A549 (cell line): ENCODE data around the gene GGN.

ENCODE experiments used
- CTCF ChIP-seq: fragments of >200 bp; sonication (Bioruptor Twin); formaldehyde crosslinking; IDR thresholded peaks from 3 replicates; pipeline ENCODE4 v1.5.1; 2016
- EP300 ChIP-seq, 2 experiments: fragments of >200 bp; sonication (Bioruptor Twin); formaldehyde crosslinking; IDR thresholded peaks; 2 replicates in 1 of 2; 3 replicates in 1 of 2; pipeline ENCODE4 v1.6.1; 2016 to 2017
- HMGXB4 ChIP-seq: fragments of 250-450 bp; sonication (Bioruptor Pico); IDR thresholded peaks from 2 replicates; pipeline ENCODE4 v1.5.0; 2021; ENCODE audit warnings: mild to moderate bottlenecking, moderate library complexity, borderline replicate concordance
- MYC ChIP-seq: IDR thresholded peaks from 2 replicates; pipeline ENCODE4 v1.6.1; 2012; ENCODE audit warnings: mild to moderate bottlenecking, inconsistent platforms, low read length, improper control_type of control experiment, borderline replicate concordance
- NR3C1 ChIP-seq: fragments of >200 bp; sonication (Bioruptor Twin); formaldehyde crosslinking; IDR thresholded peaks from 3 replicates; pipeline ENCODE4 v1.6.1; 2017
- PBX3 ChIP-seq: IDR thresholded peaks from 2 replicates; pipeline ENCODE4 v1.6.1; 2012
- SREBF2 ChIP-seq: fragments of 450-650 bp; IDR thresholded peaks from 2 replicates; pipeline ENCODE4 v1.6.1; 2014; ENCODE audit warnings: mild to moderate bottlenecking, moderate library complexity
- TP53 ChIP-seq: fragments of 250-450 bp; sonication (Bioruptor Pico); IDR thresholded peaks from 2 replicates; pipeline ENCODE4 v1.5.0; 2021; ENCODE audit warnings: mild to moderate bottlenecking, moderate library complexity

- TF ChIP-seq TP53 (CRISPR knock-in tag): no peak
- TF ChIP-seq SREBF2: no peak
- TF ChIP-seq CTCF: no peak
- TF ChIP-seq NR3C1: no peak
- TF ChIP-seq HMGXB4: no peak; the same call in 1 of the 2 replicates
- no peak for TF ChIP-seq EP300 (IDR thresholded peaks at IDR 0.05)
- no peak for TF ChIP-seq PBX3
- TF ChIP-seq MYC: no peak
Observed at GRCh38 chr19:38375098-38375493, 12.7 kb downstream of the GGN start.
